GM03348 (cell line): ENCODE measurements around the gene MPZL3.
"Not testable (repeated sequence)": the region's sequence is repeated elsewhere in the genome, so short reads cannot be mapped to it uniquely, and the experiment has no call there.

Experiments used
- DNase-seq: peaks from one replicate; pipeline ENCODE4 v3.0.0; 2012; ENCODE audit warnings: low spot score

MPZL3 gene

DNA sequence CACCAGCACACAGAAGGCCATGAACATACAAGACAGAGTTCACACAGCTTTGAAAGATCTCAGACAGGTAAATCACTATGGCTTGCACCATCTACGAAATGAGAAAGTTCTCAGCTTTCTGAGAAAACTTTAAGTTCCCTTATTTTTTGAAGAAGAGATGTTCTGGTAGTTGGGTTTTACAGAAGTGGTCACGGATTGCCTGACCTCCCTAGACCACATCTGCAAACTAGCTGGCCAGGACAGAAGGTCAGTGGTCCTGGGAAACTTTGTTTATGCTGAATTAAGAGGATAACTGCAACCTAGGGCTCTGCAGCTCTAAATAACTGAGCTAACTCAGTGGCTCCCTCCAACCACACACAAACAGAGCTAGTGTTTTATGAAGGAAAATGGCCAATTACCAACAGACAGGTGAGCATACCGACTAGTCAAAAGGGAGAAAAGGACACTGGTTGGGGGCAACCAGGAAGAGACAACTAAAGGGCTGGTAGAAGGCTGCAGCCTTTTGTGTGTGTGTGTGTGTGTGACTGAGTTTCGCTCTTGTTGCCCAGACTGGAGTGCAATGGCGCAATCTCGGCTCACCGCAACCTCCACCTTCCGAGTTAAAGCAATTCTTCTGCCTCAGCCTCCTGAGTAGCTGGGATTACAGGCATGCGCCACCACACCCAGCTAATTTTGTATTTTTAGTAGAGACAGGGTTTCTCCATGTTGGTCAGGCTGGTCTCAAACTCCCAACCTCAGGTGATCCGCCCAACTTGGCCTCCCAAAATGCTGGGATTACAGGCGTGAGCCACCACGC lies 67.2 kb downstream of the MPZL3 start:
- no peak for DNase-seq

DNA sequence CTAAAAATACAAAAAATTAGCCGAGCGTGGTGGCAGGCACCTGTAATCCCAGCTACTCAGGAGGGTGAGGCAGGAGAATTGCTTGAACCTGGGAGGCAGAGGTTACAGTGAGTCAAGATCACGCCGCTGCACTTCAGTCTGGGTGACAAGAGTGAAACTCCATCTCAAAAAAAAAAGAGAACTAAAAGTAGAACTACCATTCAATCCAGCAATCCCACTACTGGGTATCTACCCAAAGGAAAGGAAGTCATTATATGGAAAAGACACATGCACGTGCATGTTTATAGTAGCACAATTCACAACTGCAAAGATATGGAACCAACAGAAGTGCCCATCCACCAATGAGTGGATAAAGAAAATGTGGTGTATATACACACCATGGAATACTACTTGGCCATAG lies 68.5 kb downstream of the MPZL3 start:
- not testable (repeated sequence) for DNase-seq

DNA sequence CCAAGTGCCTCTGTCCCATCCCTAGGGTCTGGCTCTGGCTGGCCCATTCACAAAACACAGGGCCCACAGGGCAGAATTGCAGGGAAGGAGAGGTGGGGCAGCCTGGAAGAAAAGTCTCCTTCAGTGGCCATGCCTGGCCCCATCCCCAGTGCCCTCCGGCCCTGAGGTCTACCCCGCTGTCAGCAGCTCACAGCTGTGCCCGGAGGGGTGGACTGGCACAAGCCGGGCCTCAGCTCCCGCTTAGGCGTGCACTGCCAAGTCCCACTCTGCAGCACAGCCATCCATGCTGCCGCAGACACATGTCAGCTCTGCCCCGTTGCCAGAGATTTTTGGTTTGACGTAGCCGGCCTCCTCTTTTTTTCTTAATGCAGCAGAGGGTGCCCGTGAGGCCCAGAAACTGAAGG lies 71.9 kb downstream of the MPZL3 start:
- no peak for DNase-seq

DNA sequence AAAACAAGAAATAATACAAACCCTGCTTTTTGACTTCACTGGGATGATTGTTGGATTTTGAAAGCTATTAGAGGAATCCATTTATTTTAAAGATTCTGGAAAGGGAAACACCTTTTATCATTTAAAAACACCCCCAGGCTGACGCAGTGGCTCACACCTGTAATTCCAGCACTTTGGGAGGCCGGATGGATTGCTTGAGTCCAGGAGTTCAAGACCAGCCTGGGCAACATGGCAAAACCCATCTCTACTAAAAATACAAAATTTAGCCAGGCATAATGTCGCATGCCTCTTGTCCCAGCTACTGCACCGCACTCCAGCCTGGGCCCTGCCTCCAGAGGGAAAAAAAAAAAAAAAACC lies 75.4 kb downstream of the MPZL3 start:
- no peak for DNase-seq
